ENCODE results near the gene STARD13.
"Not testable (repeated sequence)": the region's sequence is repeated elsewhere in the genome, so short reads cannot be mapped to it uniquely, and the experiment has no call there.

Gene STARD13

DNA sequence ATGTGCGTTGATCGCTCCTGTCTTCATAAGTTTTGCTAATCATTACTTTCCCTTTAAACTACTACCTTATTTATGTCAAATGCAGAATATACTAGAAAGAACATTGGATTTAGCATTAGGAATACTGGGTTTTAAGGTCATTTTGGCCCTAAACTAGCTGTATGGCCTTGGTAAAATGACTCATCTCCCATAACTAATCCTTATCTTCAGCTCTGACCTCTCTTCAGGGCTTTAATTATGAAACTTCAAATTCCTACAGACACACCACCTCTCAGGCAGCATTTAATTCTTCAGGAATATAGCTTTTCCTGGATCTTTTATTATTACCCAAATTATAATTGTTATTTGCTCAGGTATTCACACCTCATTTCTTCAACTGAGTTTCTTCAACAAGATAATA is 121.2 kb downstream of the STARD13 start:
- TF ChIP-seq, protein P1, sequence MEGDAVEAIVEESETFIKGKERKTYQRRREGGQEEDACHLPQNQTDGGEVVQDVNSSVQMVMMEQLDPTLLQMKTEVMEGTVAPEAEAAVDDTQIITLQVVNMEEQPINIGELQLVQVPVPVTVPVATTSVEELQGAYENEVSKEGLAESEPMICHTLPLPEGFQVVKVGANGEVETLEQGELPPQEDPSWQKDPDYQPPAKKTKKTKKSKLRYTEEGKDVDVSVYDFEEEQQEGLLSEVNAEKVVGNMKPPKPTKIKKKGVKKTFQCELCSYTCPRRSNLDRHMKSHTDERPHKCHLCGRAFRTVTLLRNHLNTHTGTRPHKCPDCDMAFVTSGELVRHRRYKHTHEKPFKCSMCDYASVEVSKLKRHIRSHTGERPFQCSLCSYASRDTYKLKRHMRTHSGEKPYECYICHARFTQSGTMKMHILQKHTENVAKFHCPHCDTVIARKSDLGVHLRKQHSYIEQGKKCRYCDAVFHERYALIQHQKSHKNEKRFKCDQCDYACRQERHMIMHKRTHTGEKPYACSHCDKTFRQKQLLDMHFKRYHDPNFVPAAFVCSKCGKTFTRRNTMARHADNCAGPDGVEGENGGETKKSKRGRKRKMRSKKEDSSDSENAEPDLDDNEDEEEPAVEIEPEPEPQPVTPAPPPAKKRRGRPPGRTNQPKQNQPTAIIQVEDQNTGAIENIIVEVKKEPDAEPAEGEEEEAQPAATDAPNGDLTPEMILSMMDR (IDR thresholded peaks at IDR 0.05; ENCODE audit: low read depth, low read length), result no peak
- DNase-seq (ENCODE audit: extremely low read depth, low read depth), result no peak

DNA sequence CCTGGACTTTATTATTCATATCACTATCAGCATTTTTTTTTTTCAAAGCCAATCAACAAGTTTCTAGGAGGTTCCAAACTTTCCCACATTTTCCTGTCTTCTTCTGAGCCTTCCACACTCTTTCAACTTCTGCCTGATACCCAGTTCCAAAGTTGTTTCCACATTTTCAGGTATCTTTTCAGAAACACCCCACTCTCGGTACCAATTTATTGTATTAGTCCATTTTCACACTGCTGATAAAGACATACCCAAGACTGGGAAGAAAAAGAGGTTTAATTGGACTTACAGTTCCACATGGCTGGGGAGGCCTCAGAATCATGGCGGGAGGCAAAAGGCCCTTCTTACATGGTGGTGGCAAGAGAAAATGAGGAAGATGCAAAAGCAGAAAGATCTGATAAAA is 122.8 kb downstream of the STARD13 start:
- not testable (repeated sequence) for DNase-seq (ENCODE audit: extremely low read depth, low read depth)

DNA sequence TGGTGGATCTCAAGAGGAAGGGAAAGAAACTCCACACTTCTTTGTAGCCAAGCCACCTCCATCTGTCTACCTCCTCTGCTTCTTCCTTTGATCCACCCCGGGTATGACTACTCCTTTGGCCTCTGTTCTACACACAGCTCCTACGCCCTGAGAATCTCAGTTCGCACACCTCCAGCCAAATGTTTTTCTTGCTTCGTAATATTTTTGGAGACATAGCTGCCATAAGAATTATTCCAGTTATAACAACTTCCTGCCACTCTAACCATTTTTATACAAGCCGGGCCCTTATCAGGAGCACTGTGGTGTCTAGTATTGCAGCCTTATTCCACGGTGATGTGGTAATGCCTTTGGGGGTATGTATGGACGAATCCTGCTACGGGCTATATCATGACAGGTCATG is 126.7 kb downstream of the STARD13 start:
- TF ChIP-seq, protein P1 (IDR thresholded peaks at IDR 0.05; ENCODE audit: low read depth, low read length), result no peak
- no peak for DNase-seq (ENCODE audit: extremely low read depth, low read depth)

DNA sequence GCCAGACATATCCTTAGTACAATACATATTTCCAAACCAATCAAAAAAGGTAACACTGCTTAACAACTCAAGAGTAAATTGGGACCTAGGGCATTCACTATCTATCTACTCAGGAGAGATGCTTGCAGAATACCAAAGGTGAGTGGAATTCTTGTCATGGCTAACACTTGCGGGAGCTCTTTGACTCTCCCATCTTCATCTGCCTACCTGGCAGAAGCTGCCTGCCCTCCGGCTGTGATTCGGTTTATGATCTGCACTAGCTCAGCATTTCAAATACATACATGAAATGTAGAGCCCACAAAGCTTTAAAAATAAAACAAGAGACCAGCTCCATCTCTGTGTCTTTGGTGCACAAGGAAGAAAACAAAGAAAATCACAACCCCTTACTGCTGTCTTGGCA is 127.3 kb downstream of the STARD13 start:
- no peak for DNase-seq (ENCODE audit: extremely low read depth, low read depth)
- TF ChIP-seq, protein P1 (IDR thresholded peaks at IDR 0.05; ENCODE audit: low read depth, low read length), result no peak

DNA sequence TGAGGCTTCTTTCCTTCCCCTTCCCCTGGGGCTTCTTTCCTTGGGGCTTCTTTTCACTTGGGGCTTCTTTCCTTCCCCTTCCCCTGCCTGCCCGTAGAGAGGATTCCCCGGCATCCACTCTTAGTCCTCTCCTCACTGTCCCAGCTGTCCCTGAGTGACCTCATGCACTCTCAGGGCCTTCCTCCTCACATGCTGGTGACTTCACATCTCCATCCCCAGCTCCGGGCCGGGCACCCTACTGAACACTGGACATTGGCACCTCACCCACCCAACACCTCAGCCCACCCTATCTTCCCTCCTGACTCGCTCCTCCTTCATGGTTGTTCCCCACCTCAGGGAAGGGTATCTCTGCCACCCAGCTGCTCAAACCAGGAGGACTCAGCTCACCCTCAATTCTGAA is 130.6 kb downstream of the STARD13 start:
- TF ChIP-seq, protein P1 (IDR thresholded peaks at IDR 0.05; ENCODE audit: low read depth, low read length), result no peak
- no peak for DNase-seq (ENCODE audit: extremely low read depth, low read depth)

DNA sequence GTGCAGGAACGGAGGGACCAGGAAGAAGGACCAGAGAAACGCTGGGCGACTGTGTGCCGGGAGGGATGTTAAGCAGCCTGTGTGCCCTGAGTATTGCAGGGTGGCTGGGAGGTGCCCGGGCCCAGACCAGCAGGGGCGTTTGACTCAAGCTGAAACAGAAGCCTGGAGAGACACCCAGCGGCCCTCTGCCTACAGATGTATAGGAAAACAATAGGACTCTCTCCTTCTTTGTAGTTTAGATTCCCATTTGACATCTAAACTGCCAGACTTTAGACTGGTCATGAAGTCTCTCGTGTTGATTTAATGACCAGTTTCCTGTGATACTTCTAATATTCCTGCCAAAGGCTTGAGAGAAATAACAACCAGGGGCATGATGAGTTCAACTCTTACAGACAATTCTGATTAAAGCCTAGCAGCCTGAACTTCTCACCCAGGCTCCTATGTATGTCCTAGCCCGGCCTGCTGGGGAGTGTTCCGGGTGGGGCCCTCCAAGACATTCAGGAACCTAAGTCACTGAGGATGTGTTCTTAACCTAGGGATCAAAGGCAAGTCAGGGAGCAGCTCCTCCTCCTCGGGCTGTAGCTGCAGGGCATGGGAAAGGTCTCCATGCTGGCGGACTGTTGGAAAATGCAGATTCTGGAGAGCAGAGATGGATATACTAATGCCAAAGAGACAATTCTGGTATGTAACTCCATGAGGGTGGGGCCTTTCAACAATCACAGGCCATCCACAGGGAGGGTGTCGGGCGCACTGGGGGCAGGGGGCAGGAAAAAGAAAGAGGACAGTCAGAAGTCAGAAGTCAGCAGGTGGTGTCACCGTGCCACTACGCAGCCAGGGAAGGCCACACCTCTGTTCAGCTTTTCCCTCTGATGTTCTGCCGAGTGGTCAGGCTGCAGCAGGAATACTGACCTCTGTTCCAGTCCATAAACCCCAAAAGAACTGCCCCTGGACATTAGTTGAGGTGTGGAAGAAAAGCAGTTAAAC is 131.8 kb downstream of the STARD13 start:
- no peak for DNase-seq (ENCODE audit: extremely low read depth, low read depth)
- TF ChIP-seq, protein P1 (IDR thresholded peaks at IDR 0.05; ENCODE audit: low read depth, low read length), result no peak; the same call in 1 of the 2 replicates

DNA sequence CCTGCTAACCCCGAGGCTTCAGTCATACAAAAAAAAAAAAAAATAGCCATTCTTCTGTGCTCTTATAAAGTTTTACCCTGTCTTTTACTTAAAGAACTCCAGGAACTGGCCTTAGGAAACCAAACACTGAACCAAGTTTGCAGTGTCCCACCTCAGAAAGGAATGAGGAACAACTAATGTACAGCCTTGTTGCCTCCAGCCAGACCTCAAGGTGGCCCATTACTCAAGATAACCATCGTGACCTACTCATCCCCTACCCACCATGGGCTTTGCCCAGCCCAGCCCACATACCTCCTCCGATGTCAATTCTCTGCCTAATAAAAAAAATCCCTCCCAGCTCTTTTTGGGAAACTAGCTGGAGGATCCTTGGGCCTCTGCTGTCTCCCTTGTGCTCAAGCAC is 133.2 kb downstream of the STARD13 start:
- TF ChIP-seq, protein P1 (IDR thresholded peaks at IDR 0.05; ENCODE audit: low read depth, low read length), result no peak
- no peak for DNase-seq (ENCODE audit: extremely low read depth, low read depth)
